ENCODE measurements around the gene C22orf31. TPM values are rescaled to one million over a fixed set of nuclear protein-coding genes. Genes with fewer than 3 reads are reported as not detected.

Gene C22orf31
- total and polyA plus RNA-seq, 2 donors (not counting 3 experiments of a cell fraction or from before 2014, with no cell fraction given), result not detected

- no peaks in the 10 kb centered on the region for H4K20me1 ChIP-seq (replicated peaks; ENCODE audit: control insufficient read depth, extremely low read depth, insufficient read depth, low read length)
- intact Hi-C loops (cut with micrococcal nuclease) (no loop called here), dilution Hi-C loops (cut with MboI; ENCODE audit: extremely low pct_ligation_motif_present, low sequenced_read_pairs) (no loop called here)
- H3K9ac ChIP-seq (replicated peaks; ENCODE audit: extremely low read depth, insufficient read depth, low read length), result no peak overlapping the region
- FAIRE-seq (no peak), DNase-seq (ENCODE audit: low read depth, low spot score) (no peak)
- H3K4me1 ChIP-seq (ENCODE audit: control insufficient read depth, extremely low read depth, insufficient read depth, low read length), result no peaks in the 10 kb centered on the region
- no peak overlapping the region for H3K27ac ChIP-seq (ENCODE audit: insufficient read depth, low read depth, low read length)
- TF ChIP-seq CTCF (IDR thresholded peaks at IDR 0.05; ENCODE audit: extremely low read depth in 1 of 2, insufficient read depth in 1 of 2, low read depth in 1 of 2, low read length in 2 of 2), result no peak
- TF ChIP-seq GATA2 (IDR thresholded peaks at IDR 0.05; ENCODE audit: insufficient read depth, insufficient read length, low read depth, low read length), result no peak
- no peak for TF ChIP-seq MAX (IDR thresholded peaks at IDR 0.05; ENCODE audit: insufficient read depth, insufficient read length)
- TF ChIP-seq FOS (IDR thresholded peaks at IDR 0.05; ENCODE audit: borderline replicate concordance, insufficient read depth, low read length), result no peak
- no peak for TF ChIP-seq MYC (IDR thresholded peaks at IDR 0.05; ENCODE audit: low read depth, low read length)
- TF ChIP-seq POLR2AphosphoS5 (IDR thresholded peaks at IDR 0.05; ENCODE audit: insufficient read depth, low read depth, low read length), result no peak
- TF ChIP-seq EZH2 (IDR thresholded peaks at IDR 0.05; ENCODE audit: borderline replicate concordance, low read depth, low read length, severe bottlenecking), result no peak
- no peak for TF ChIP-seq POLR2A (IDR thresholded peaks at IDR 0.05; ENCODE audit: low read depth, low read length)
- TF ChIP-seq JUN (IDR thresholded peaks at IDR 0.05; ENCODE audit: borderline replicate concordance, insufficient read depth, insufficient read length, low read depth), result no peak
- H3K79me2 ChIP-seq (ENCODE audit: control insufficient read depth, insufficient read depth, low read length), result no peaks in the 10 kb centered on the region
- H3K36me3 ChIP-seq (ENCODE audit: control insufficient read depth in 2 of 2, extremely low read depth in 1 of 2, insufficient read depth in 2 of 2, low read length in 2 of 2), result no peaks in the 10 kb centered on the region
- H3K27me3 ChIP-seq (ENCODE audit: control insufficient read depth in 2 of 2, insufficient read depth in 2 of 2, low read length in 2 of 2), result peaks cover 19 to 24% of the 10 kb centered on the region in 2 experiments
- no peak overlapping the region for H3K4me2 ChIP-seq (ENCODE audit: insufficient read depth, low read length)
- ChIA-PET POLR2A (no interaction called here), CTCF (interaction anchor here (1.0 kb wide), 1 partner anchor 167 kb away, joined by 3 read pairs; no protein-coding TSS in a partner anchor)
- BruUV-seq (replicated peaks), result no TSS peak
- H2AFZ ChIP-seq (ENCODE audit: low read depth, low read length), result no peak overlapping the region
- H3K4me3 ChIP-seq (replicated peaks in 1 of 3; ENCODE audit: insufficient read depth in 1 of 3, low read depth in 1 of 3, low read length in 3 of 3), result no peak overlapping the region
- H3K9me3 ChIP-seq (replicated peaks; ENCODE audit: control insufficient read depth, insufficient read depth, low read length), result no peaks in the 10 kb centered on the region
- H3K9me1 ChIP-seq (replicated peaks; ENCODE audit: control insufficient read depth, extremely low read depth, insufficient read depth, low read length), result no peaks in the 10 kb centered on the region
These were observed 17.2 kb upstream of the C22orf31 start for GRCh38 chr22:29078869-29079207.
